Activated T-cell treated with anti-CD3 and anti-CD28 coated beads, Interleukin-2, amount 50 U/mL, for 1 hour (primary cell): Measurements from ENCODE around the gene UGT1A7.
"Not testable (repeated sequence)": the region's sequence is repeated elsewhere in the genome, so short reads cannot be mapped to it uniquely, and the experiment has no call there.

ENCODE experiments used
- DNase-seq: peaks from one replicate; pipeline ENCODE4 v3.0.0-alpha.2; 2020

The UGT1A7 gene

GRCh38 chr2:233714121-233714520 is 32.4 kb downstream of the UGT1A7 start:
- DNase-seq, result no peak

GRCh38 chr2:233718552-233718951 is 36.9 kb downstream of the UGT1A7 start, which contains the start of gene UGT1A4:
TSS of gene UGT1A4 (plus strand) at chr2:233718736. CDS start at chr2:233718821, 85 bp downstream.
- no peak for DNase-seq

- DNase-seq, result no peak
These were observed 47.1 kb downstream of the UGT1A7 start, which contains the start of gene UGT1A3 for GRCh38 chr2:233728723-233729301. TSS of gene UGT1A3 (plus strand) at chr2:233729042. CDS start at chr2:233729127, 85 bp downstream.

GRCh38 chr2:233736868-233737653 is 55.4 kb downstream of the UGT1A7 start:
- not testable (repeated sequence) for DNase-seq

DNA sequence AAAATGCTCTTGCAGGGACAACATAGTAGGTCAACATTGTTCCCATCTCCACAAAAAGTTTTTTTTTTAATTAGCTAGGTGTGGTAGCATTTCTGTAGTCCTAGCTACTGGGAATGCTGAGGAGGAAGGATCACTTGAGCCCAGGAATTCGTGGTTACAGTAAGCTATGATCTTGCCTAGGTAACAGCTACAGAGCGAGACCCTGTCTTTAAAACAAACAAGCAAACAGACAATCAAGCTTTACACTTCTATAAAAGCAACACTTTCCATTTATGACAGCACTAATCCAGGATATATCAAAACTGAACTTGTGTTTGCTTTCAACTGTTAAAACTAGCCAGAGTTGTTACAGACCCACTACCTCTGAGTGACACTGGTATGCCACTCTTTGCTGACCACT is 59.2 kb downstream of the UGT1A7 start:
- DNase-seq, result no peak

- DNase-seq, result no peak
These were observed 62.0 kb downstream of the UGT1A7 start for GRCh38 chr2:233743464-233744259.

- no peak for DNase-seq
These were observed 63.5 kb downstream of the UGT1A7 start for GRCh38 chr2:233745073-233745755.

- DNase-seq, result not testable (repeated sequence)
These were observed 64.1 kb downstream of the UGT1A7 start for GRCh38 chr2:233745838-233746237.

- no peak for DNase-seq
These were observed 65.0 kb downstream of the UGT1A7 start for GRCh38 chr2:233746475-233747282.

GRCh38 chr2:233747283-233747544 is 65.5 kb downstream of the UGT1A7 start:
- DNase-seq, result no peak

DNA sequence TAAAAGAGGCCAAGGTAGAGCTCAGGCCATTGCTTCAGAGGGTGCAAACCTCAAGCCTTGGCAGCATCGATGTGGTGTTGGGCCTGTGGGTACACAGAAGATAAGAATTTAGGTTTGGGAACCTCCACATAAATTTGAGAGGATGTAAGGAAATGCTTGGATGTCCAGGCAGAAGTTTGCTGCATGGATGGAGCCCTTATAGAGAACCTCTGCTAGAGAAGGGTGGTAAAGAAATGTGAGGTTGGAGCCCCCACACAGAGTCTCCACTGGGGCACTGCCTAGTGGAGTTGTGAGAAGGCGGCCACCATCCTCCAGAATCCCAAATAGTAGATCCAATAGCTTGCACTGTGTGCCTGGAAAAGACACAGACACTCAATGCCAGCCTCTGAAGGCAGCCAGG is 69.0 kb downstream of the UGT1A7 start:
- DNase-seq, result not testable (repeated sequence)

- DNase-seq, result not testable (repeated sequence)
These were observed 69.7 kb downstream of the UGT1A7 start for GRCh38 chr2:233751212-233752009.

DNA sequence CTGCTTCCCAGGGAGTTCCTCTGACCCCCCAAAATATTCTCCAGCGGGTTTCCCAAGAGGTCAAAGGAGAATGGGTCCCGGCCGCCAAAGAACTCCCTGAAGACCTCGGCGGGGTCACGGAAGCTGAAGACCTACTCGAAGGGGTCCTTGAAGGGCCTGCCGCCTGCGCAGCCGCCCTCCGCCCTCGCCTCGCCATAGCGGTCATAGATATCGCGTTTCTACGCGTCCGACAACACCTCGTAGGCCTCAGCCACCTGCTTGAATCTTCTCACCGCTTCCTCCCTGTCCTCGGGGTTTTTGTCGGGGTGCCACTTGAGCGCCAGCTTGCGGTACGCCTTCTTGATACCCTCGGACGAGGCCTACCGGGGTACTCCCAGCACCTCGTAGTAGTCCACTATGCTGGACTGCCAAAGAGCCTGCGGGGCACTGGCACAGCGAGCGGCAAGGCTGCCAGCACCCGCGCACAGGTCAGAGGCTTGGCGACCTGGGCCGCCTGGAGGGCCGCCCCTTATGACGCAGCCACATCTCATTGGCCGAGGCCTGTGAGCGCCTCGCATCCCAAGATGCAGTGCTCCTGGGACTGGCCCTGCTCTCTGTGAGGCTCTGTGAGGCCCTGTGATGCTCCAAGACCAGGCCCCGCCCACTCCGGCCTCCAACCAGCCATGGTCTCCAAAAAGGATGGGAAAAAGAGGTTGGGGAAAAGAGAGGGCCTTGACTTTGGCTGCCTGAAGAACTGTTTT is 73.3 kb downstream of the UGT1A7 start:
- DNase-seq, result no peak

DNA sequence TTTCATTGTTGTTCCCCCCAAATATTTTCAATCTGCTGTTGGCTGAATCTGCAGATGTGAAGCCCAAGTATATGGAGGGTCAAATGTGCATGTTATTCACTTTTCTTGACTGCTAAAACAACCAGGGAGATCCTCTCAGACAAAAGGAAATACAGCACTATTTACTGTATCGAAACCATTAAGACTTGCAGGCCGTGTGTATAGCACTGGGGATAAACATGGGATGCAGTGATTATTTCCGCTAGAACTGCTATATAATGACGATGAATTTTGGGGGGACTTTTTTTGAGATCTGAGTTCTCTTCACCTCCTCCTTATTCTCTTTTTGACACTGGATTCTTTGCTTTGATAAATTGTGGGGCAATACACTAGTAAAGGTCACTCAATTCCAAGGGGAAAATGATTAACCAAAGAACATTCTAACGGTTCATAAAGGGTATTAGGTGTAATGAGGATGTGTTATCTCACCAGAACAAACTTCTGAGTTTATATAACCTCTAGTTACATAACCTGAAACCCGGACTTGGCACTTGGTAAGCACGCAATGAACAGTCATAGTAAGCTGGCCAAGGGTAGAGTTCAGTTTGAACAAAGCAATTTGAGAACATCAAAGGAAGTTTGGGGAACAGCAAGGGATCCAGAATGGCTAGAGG is 74.9 kb downstream of the UGT1A7 start:
- DNase-seq, result no peak

DNA sequence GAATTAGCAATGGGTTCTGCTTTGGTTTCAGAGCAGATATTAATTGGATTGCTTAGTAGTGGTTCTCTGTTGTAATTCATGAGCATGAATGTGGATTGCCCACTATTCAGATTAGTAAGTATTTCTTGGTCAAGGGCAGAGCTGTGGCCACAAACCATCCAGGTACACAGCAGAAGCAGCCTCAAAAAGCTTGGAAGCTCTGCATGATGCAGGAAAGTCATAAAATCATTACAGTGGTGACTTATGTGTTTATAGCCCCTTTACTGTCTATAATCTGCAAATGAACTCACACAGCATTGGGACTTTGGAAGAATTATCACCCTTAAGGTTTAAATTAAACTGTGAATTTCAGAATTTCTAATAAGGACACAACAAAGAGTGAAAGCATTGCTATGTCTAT is 76.4 kb downstream of the UGT1A7 start:
- DNase-seq, result no peak

- no peak for DNase-seq
These were observed 77.1 kb downstream of the UGT1A7 start for GRCh38 chr2:233758849-233759248.

- no peak for DNase-seq
These were observed 78.3 kb downstream of the UGT1A7 start, which contains the start of gene UGT1A1 for GRCh38 chr2:233760043-233760442. TSS of gene UGT1A1 (plus strand) at chr2:233760270. CDS start at chr2:233760288, 18 bp downstream.

- no peak for DNase-seq
These were observed 79.5 kb downstream of the UGT1A7 start for GRCh38 chr2:233761040-233761769.

GRCh38 chr2:233764264-233764663 is 82.6 kb downstream of the UGT1A7 start:
- no peak for DNase-seq
